HepG2 (cell line): ENCODE data around the gene ADI1. TPM values are rescaled to one million over a fixed set of nuclear protein-coding genes. Genes with fewer than 3 reads are reported as not detected.
A peak's percentile ranks its signal among the peaks of the same experiment; 100 is the strongest.

Experiments used
- ASH2L ChIP-seq: fragments of 300-600, 200-600 bp; sonication (generic); IDR thresholded peaks from 2 replicates; pipeline ENCODE4 v1.7.0; 2017; ENCODE audit warnings: low read depth, mild to moderate bottlenecking, moderate library complexity, mixed read lengths, low read length; ENCODE audit not compliant: insufficient read length
- CHD2 ChIP-seq: IDR thresholded peaks from 2 replicates; pipeline ENCODE4 v1.6.1; 2011; ENCODE audit warnings: low read depth, low read length, improper control_type of control experiment
- FOXC1 ChIP-seq: sonication (generic); formaldehyde crosslinking; IDR thresholded peaks from 2 replicates; pipeline ENCODE4 v1.8.0; 2022; ENCODE audit warnings: mild to moderate bottlenecking, missing genetic modification reagents, borderline replicate concordance
- GABPA ChIP-seq, 2 experiments: IDR thresholded peaks; 2 replicates each; pipeline ENCODE4 v1.6.1; 2011 to 2016; ENCODE audit warnings: low read depth in 2 of 2, low read length in 1 of 2, missing biosample characterization in 1 of 2, missing genetic modification characterization in 1 of 2
- GATA4 ChIP-seq: sonication (generic); IDR thresholded peaks from 2 replicates; pipeline ENCODE4 v1.6.1; 2016; ENCODE audit warnings: antibody characterized with exemption, low read depth, borderline replicate concordance
- GATAD1 ChIP-seq: IDR thresholded peaks from 2 replicates; pipeline ENCODE4 v1.6.1; 2016; ENCODE audit warnings: missing genetic modification reagents, missing compliant biosample characterization
- GTF3A ChIP-seq: sonication (generic); formaldehyde crosslinking; conservative IDR thresholded peaks from 2 replicates; pipeline ENCODE4 v1.4.0; 2020; ENCODE audit warnings: mild to moderate bottlenecking, missing genetic modification reagents
- JUNB ChIP-seq: sonication (generic); formaldehyde crosslinking; IDR thresholded peaks from 2 replicates; pipeline ENCODE4 v1.8.0; 2022; ENCODE audit warnings: missing genetic modification reagents, mild to moderate bottlenecking, borderline replicate concordance
- NFIC ChIP-seq: IDR thresholded peaks from 2 replicates; pipeline ENCODE4 v1.6.1; 2012; ENCODE audit warnings: mild to moderate bottlenecking, low read length, inconsistent platforms
- NRL ChIP-seq: sonication (generic); formaldehyde crosslinking; IDR thresholded peaks from 2 replicates; pipeline ENCODE4 v1.5.0; 2020; ENCODE audit warnings: missing genetic modification reagents, mild to moderate bottlenecking, moderate library complexity, borderline replicate concordance
- PAXIP1 ChIP-seq: sonication (generic); formaldehyde crosslinking; conservative IDR thresholded peaks from 2 replicates; pipeline ENCODE4 v1.4.0; 2020; ENCODE audit warnings: mild to moderate bottlenecking, missing genetic modification reagents, moderate library complexity
- RORA ChIP-seq: sonication (generic); formaldehyde crosslinking; IDR thresholded peaks from 2 replicates; pipeline ENCODE4 v1.5.0; 2020; ENCODE audit warnings: mild to moderate bottlenecking, missing genetic modification reagents, moderate library complexity
- SIN3A ChIP-seq: IDR thresholded peaks from 2 replicates; pipeline ENCODE4 v1.6.1; 2011; ENCODE audit warnings: low read depth, mild to moderate bottlenecking, control low read depth, low read length, borderline replicate concordance
- SKI ChIP-seq: fragments of 450-650 bp; IDR thresholded peaks from one replicate; pipeline ENCODE4 v1.6.1; 2018; ENCODE audit warnings: mild to moderate bottlenecking; ENCODE audit not compliant: partially characterized antibody
- TARDBP ChIP-seq: sonication (generic); formaldehyde crosslinking; IDR thresholded peaks from 2 replicates; pipeline ENCODE4 v1.8.0; 2022; ENCODE audit warnings: mild to moderate bottlenecking, missing genetic modification reagents
- XBP1 ChIP-seq: sonication (generic); formaldehyde crosslinking; IDR thresholded peaks from 2 replicates; pipeline ENCODE4 v1.5.0; 2020; ENCODE audit warnings: missing genetic modification reagents
- ZBTB26 ChIP-seq: IDR thresholded peaks from 2 replicates; pipeline ENCODE4 v1.6.1; 2016; ENCODE audit warnings: missing compliant biosample characterization, missing genetic modification reagents, borderline replicate concordance
- ZNF180 ChIP-seq: sonication (generic); formaldehyde crosslinking; IDR thresholded peaks from 2 replicates; pipeline ENCODE4 v1.4.0; 2020; ENCODE audit warnings: low read depth, missing genetic modification reagents, borderline replicate concordance
- ZNF354B ChIP-seq: sonication (generic); formaldehyde crosslinking; IDR thresholded peaks from 2 replicates; pipeline ENCODE4 v1.8.0; 2022; ENCODE audit warnings: mild to moderate bottlenecking, missing genetic modification reagents
- ZNF44 ChIP-seq: sonication (generic); formaldehyde crosslinking; IDR thresholded peaks from 2 replicates; pipeline ENCODE4 v1.5.1; 2020; ENCODE audit warnings: mild to moderate bottlenecking, missing genetic modification reagents
- ZNF572 ChIP-seq: sonication (generic); formaldehyde crosslinking; IDR thresholded peaks from 2 replicates; pipeline ENCODE4 v1.5.1; 2020; ENCODE audit warnings: mild to moderate bottlenecking, missing genetic modification reagents
- ZNF740 ChIP-seq: sonication (generic); formaldehyde crosslinking; IDR thresholded peaks from 2 replicates; pipeline ENCODE4 v1.4.0; 2020; ENCODE audit warnings: missing genetic modification reagents
- ZNF773 ChIP-seq: sonication (generic); formaldehyde crosslinking; IDR thresholded peaks from 2 replicates; pipeline ENCODE4 v1.4.0; 2020; ENCODE audit warnings: missing genetic modification reagents, borderline replicate concordance
- ZNF83 ChIP-seq: sonication (generic); formaldehyde crosslinking; IDR thresholded peaks from 2 replicates; pipeline ENCODE4 v1.4.0; 2020; ENCODE audit warnings: missing genetic modification reagents, mild to moderate bottlenecking, borderline replicate concordance
- polyA plus RNA-seq, 8 experiments: library from polyadenylated mRNA; depleted of rRNA in 3 of 8; stranded (reverse) in 7 of 8; unstranded in 1 of 8; fragments of >200 nt; fragmentation: Illumina TruSeq in 4 of 8; extraction: Trizol in 4 of 8; gene quantifications; 2 replicates each; pipeline versions ENCODE4 v1.2.1 to v1.2.3, GENCODE V29; 2011 to 2016; ENCODE audit warnings: low read depth in 4 of 8, missing spikeins in 1 of 8, mixed read lengths in 1 of 8; ENCODE audit not compliant: insufficient read depth in 1 of 8
- total RNA-seq, 5 experiments: library from RNA; depleted of rRNA; stranded (reverse); fragments of >200 nt; fragmentation: Illumina TruSeq; extraction: Trizol; gene quantifications; 2 replicates each; pipeline ENCODE4 v1.2.3, GENCODE V29; 2016; ENCODE audit warnings: low read depth in 1 of 5

Gene ADI1
- total and polyA plus RNA-seq, 2 of the 13 experiments (the other 11 are each of a cell fraction or from before 2014, with no cell fraction given): 28.7 to 123 TPM

GRCh38 chr2:3558205-3559014 lies 39.1 kb upstream of the ADI1 start, which contains the start of gene RNASEH1 (continued):
- peak; percentile 77; the same call in 1 of the 2 replicates for TF ChIP-seq ZNF740 (CRISPR knock-in tag)
- peak; percentile 75 for TF ChIP-seq GATA4
- peak; percentile 94 for TF ChIP-seq PAXIP1 (CRISPR knock-in tag)
- TF ChIP-seq ZBTB26 (CRISPR knock-in tag): peak; percentile 24; the same call in 1 of the 2 replicates
- TF ChIP-seq NFIC: no peak
- TF ChIP-seq ZNF354B (CRISPR knock-in tag): peak; percentile 99
- TF ChIP-seq SIN3A: peak; percentile 99
- peak; percentile 19 for TF ChIP-seq SKI
- TF ChIP-seq XBP1 (CRISPR knock-in tag): 0 out of 2 replicates have a peak, but pooled peaks have one; percentile 78
- TF ChIP-seq FOXC1 (CRISPR knock-in tag): peak; percentile 94; the same call in 1 of the 2 replicates
- peak; percentile 99 for TF ChIP-seq NRL (CRISPR knock-in tag)
- TF ChIP-seq ZNF83 (CRISPR knock-in tag): 0 out of 2 replicates have a peak, but pooled peaks have one; percentile 25
- no peak; the same call in 1 of the 2 replicates for TF ChIP-seq JUNB (CRISPR knock-in tag)
- TF ChIP-seq GABPA (IDR thresholded peaks at IDR 0.05; ENCODE audit: low read depth, low read length): peak; percentile 87
- TF ChIP-seq GABPA (CRISPR knock-in tag; IDR thresholded peaks at IDR 0.05; ENCODE audit: low read depth): peak; percentile 94
- peak; percentile 89; the same call in 1 of the 2 replicates for TF ChIP-seq ZNF180 (CRISPR knock-in tag)
- peak; percentile 82; the same call in 1 of the 2 replicates for TF ChIP-seq GTF3A
- peak; percentile 97 for TF ChIP-seq ZNF773 (CRISPR knock-in tag)
- peak; percentile 75; the same call in 1 of the 2 replicates for TF ChIP-seq ZNF44 (CRISPR knock-in tag)
- TF ChIP-seq ZNF572 (CRISPR knock-in tag): 0 out of 2 replicates have a peak, but pooled peaks have one; percentile 76
- TF ChIP-seq CHD2: peak; percentile 13; the same call in 1 of the 2 replicates
- TF ChIP-seq ASH2L: peak; percentile 95
- TF ChIP-seq TARDBP (CRISPR knock-in tag): peak; percentile 90
- TF ChIP-seq GATAD1 (CRISPR knock-in tag): peak; percentile 99
- 0 out of 2 replicates have a peak, but pooled peaks have one; percentile 22 for TF ChIP-seq RORA
